K562 (cell line): ENCODE data around the gene FAM219A. TPM values are rescaled to one million over a fixed set of nuclear protein-coding genes. Genes with fewer than 3 reads are reported as not detected.

Experiments used
- ATAC-seq: fragments of 200-7000 bp; cut with Tn5 transposase; 3 replicates; pipeline ENCODE4 v1.9.1; 2020; ENCODE audit warnings: moderate library complexity
- BruUV-seq: library from RNA; stranded (reverse); fragments of 400-500 nt; replicated peaks from 2 replicates; lab custom pipeline; 2021; lab: Mats Ljungman, UMichigan
- CTCF ChIA-PET: fragments of 300-600 bp; formaldehyde crosslinking; extraction: SDS; loops from one replicate; lab custom pipeline; 2021; ENCODE audit warnings: low intra/inter-chr PET ratio; lab: Yijun Ruan, JAX
- POLR2A ChIA-PET: fragments of 300-600, 350-650 bp; sonication (Branson Sonifier 250); formaldehyde crosslinking; extraction: SDS; loops from one replicate; lab custom pipeline; 2021; ENCODE audit warnings: antibody characterized with exemption, inconsistent platforms; lab: Yijun Ruan, JAX
- DNase-seq, 4 experiments: peaks; one replicate each; pipeline versions ENCODE4 v3.0.0 to v3.0.0-alpha.2; 2011 to 2018; ENCODE audit warnings: low spot score in 3 of 4, mixed read lengths in 3 of 4; ENCODE audit errors: extremely low read depth in 1 of 4
- FAIRE-seq: peaks from 2 replicates; lab custom pipeline; 2011; peaks lifted over from hg19 to GRCh38; lab: Jason Lieb, UNC
- H2AFZ ChIP-seq: 2 replicates; pipeline ENCODE4 v1.6.0; 2011; ENCODE audit warnings: low read depth, low read length, control low read depth, inconsistent platforms
- H3K27ac ChIP-seq: fragments of 200-600 bp; 3 replicates; pipeline ENCODE4 v1.8.0; 2011; ENCODE audit warnings: low read depth, mild to moderate bottlenecking, control low read depth, inconsistent platforms, low read length, moderate library complexity, mixed read lengths; ENCODE audit errors: extremely low read depth
- H3K27me3 ChIP-seq, 2 experiments: fragments of 300-600 bp in 1 of 2; 2 replicates in 1 of 2; 3 replicates in 1 of 2; pipeline versions ENCODE4 v1.6.0 to v1.8.0; 2011; ENCODE audit warnings: inconsistent platforms in 2 of 2, low read length in 2 of 2, mild to moderate bottlenecking in 1 of 2, mixed read lengths in 1 of 2, moderate library complexity in 1 of 2; ENCODE audit not compliant: control insufficient read depth in 2 of 2, insufficient read depth in 2 of 2
- H3K36me3 ChIP-seq: fragments of 300-600 bp; 3 replicates; pipeline ENCODE4 v1.8.0; 2011; ENCODE audit warnings: mild to moderate bottlenecking, low read length, inconsistent platforms; ENCODE audit not compliant: control insufficient read depth, insufficient read depth
- H3K4me1 ChIP-seq, 2 experiments: fragments of 200-600 bp in 1 of 2; replicated peaks in 1 of 2; 2 replicates in 1 of 2; 3 replicates in 1 of 2; pipeline versions ENCODE4 v1.5.1 to v1.8.0; 2011; ENCODE audit warnings: inconsistent platforms in 2 of 2, low read length in 2 of 2, mild to moderate bottlenecking in 1 of 2, mixed read lengths in 1 of 2, moderate library complexity in 1 of 2; ENCODE audit not compliant: control insufficient read depth in 2 of 2, insufficient read depth in 2 of 2
- H3K4me2 ChIP-seq: 2 replicates; pipeline ENCODE4 v1.6.1; 2011; ENCODE audit warnings: low read length, control low read depth, inconsistent platforms, mixed read lengths; ENCODE audit not compliant: insufficient read depth
- H3K4me3 ChIP-seq: fragments of 200-600 bp; sonication (generic), shearing (Covaris generic); 2 replicates; pipeline ENCODE4 v1.5.1; 2016; ENCODE audit warnings: control low read depth, inconsistent platforms
- H3K79me2 ChIP-seq: fragments of 200-600 bp; 3 replicates; pipeline ENCODE4 v1.8.0; 2011; ENCODE audit warnings: low read length, inconsistent platforms; ENCODE audit not compliant: control insufficient read depth, insufficient read depth
- H3K9ac ChIP-seq, 2 experiments: 2 replicates each; pipeline versions ENCODE4 v1.6.0 to v1.6.1; 2011; ENCODE audit warnings: low read depth in 2 of 2, low read length in 2 of 2, control low read depth in 1 of 2, inconsistent platforms in 1 of 2, mild to moderate bottlenecking in 1 of 2, mixed read lengths in 1 of 2; ENCODE audit not compliant: insufficient read depth in 1 of 2
- H3K9me1 ChIP-seq: one replicate; pipeline ENCODE4 v1.6.0; 2011; ENCODE audit warnings: inconsistent platforms, mild to moderate bottlenecking, low read length, moderate library complexity; ENCODE audit not compliant: control insufficient read depth, insufficient read depth
- H3K9me3 ChIP-seq: replicated peaks from 2 replicates; pipeline ENCODE4 v1.5.1; 2011; ENCODE audit warnings: low read depth, low read length, inconsistent platforms; ENCODE audit not compliant: control insufficient read depth, insufficient read depth
- H4K20me1 ChIP-seq: replicated peaks from 2 replicates; pipeline ENCODE4 v1.6.1; 2011; ENCODE audit warnings: low read length, inconsistent platforms, mixed read lengths; ENCODE audit not compliant: control insufficient read depth, insufficient read depth
- ELF1 ChIP-seq: fragments of 200-800 bp; sonication (Bioruptor generic); IDR thresholded peaks from 2 replicates; pipeline ENCODE4 v1.6.1; 2016; ENCODE audit warnings: missing genetic modification characterization, missing compliant biosample characterization
- TRIM28 ChIP-seq: fragments of 450-650 bp; IDR thresholded peaks from 2 replicates; pipeline ENCODE4 v1.6.1; 2017
- ZNF318 ChIP-seq, 2 experiments: fragments of 450-650 bp; IDR thresholded peaks; 2 replicates each; pipeline ENCODE4 v1.6.1; 2016; ENCODE audit warnings: mild to moderate bottlenecking in 2 of 2, borderline replicate concordance in 1 of 2, low read depth in 1 of 2, moderate library complexity in 1 of 2
- WGBS: fragments of 100-300 bp; shearing (Covaris generic); methylation state at CpG from one replicate; pipeline ENCODE4 v1.1.6; 2016; ENCODE audit warnings: low coverage, mixed read lengths; ENCODE audit not compliant: insufficient coverage; ENCODE audit errors: missing lambda C conversion rate; 5-methylcytosine and 5-hydroxymethylcytosine counted together
- in situ Hi-C: fragments of 300-500 bp; cut with MboI; formaldehyde crosslinking; loops from 4 replicates; pipeline ENCODE4 v1.15.0; 2018; ENCODE audit warnings: inconsistent platforms, mixed read lengths
- intact Hi-C: fragments of 100-400 bp; cut with micrococcal nuclease; formaldehyde crosslinking; loops from 2 replicates; pipeline ENCODE4 v1.14.2; 2022
- polyA plus RNA-seq, 8 experiments: library from polyadenylated mRNA; depleted of rRNA in 4 of 8; stranded (reverse) in 5 of 8; unstranded in 3 of 8; fragments of >200 nt; fragmentation: Nextera tagmentation in 2 of 8; fragmentation: Illumina TruSeq in 1 of 8; extraction: Ambion mirVana in 2 of 8; extraction: Trizol in 1 of 8; gene quantifications; 2 replicates each; pipeline versions ENCODE4 v1.2.1 to v1.2.3, GENCODE V29; 2011 to 2014; ENCODE audit warnings: inconsistent platforms in 1 of 8, missing spikeins in 1 of 8
- total RNA-seq, 7 experiments: library from RNA; depleted of rRNA in 6 of 7; stranded (reverse); fragments of >200 nt in 6 of 7; fragmentation: Illumina TruSeq in 2 of 7; extraction: Trizol in 2 of 7; gene quantifications; 2 replicates each; pipeline versions ENCODE4 v1.2.1 to v1.2.3, GENCODE V29; 2011 to 2021; ENCODE audit warnings: low replicate concordance in 1 of 7
- TF ChIP-seq, protein P1 (sequence below): fragments of 450-650 bp; formaldehyde crosslinking; IDR thresholded peaks from 2 replicates; pipeline ENCODE4 v1.4.0; 2022; ENCODE audit warnings: missing genetic modification characterization
- TF ChIP-seq, protein P2 (sequence below): fragments of 450-650 bp; conservative IDR thresholded peaks from 2 replicates; pipeline ENCODE4 v1.6.1; 2016; ENCODE audit warnings: missing genetic modification characterization, low read depth, mild to moderate bottlenecking, control low read depth, missing compliant biosample characterization

FAM219A gene
- total and polyA plus RNA-seq, 9 of the 15 experiments (the other 6 are each of a cell fraction or from before 2014, with no cell fraction given): 0.63 to 8.6 (median 2.9) TPM

- in situ Hi-C loops: no loop called here
- H3K27me3 ChIP-seq: no peaks in the 10 kb centered on the region
- no peaks in the 10 kb centered on the region for H3K9me3 ChIP-seq
- H3K9ac ChIP-seq: no peak overlapping the region
- POLR2A ChIA-PET: no interaction called here
- H3K9me1 ChIP-seq: no peaks in the 10 kb centered on the region
- BruUV-seq: no TSS peak
- CTCF ChIA-PET: no interaction called here
- no peaks in the 10 kb centered on the region for H3K4me1 ChIP-seq
- H3K4me3 ChIP-seq: no peak overlapping the region
- no peak overlapping the region for H3K4me2 ChIP-seq
- no peaks in the 10 kb centered on the region for H3K79me2 ChIP-seq
- TF ChIP-seq TRIM28 (no peak), ZNF318 (IDR thresholded peaks at IDR 0.05; ENCODE audit: borderline replicate concordance in 1 of 2, low read depth in 1 of 2) (no peak), ELF1 (tag) (no peak)
- TF ChIP-seq, protein P1, sequence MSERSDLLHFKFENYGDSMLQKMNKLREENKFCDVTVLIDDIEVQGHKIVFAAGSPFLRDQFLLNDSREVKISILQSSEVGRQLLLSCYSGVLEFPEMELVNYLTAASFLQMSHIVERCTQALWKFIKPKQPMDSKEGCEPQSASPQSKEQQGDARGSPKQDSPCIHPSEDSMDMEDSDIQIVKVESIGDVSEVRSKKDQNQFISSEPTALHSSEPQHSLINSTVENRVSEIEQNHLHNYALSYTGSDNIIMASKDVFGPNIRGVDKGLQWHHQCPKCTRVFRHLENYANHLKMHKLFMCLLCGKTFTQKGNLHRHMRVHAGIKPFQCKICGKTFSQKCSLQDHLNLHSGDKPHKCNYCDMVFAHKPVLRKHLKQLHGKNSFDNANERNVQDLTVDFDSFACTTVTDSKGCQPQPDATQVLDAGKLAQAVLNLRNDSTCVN (CRISPR knock-in tag): no peak
- TF ChIP-seq, protein P2, sequence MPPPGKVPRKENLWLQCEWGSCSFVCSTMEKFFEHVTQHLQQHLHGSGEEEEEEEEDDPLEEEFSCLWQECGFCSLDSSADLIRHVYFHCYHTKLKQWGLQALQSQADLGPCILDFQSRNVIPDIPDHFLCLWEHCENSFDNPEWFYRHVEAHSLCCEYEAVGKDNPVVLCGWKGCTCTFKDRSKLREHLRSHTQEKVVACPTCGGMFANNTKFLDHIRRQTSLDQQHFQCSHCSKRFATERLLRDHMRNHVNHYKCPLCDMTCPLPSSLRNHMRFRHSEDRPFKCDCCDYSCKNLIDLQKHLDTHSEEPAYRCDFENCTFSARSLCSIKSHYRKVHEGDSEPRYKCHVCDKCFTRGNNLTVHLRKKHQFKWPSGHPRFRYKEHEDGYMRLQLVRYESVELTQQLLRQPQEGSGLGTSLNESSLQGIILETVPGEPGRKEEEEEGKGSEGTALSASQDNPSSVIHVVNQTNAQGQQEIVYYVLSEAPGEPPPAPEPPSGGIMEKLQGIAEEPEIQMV (tag): no peak
- no peak overlapping the region for H2AFZ ChIP-seq
- no peak overlapping the region for H3K27ac ChIP-seq
- intact Hi-C loops: no loop called here
- FAIRE-seq (no peak), DNase-seq (no peak), ATAC-seq (no peak)
- 59% methylated on average over 3 of the region's 3 CpGs for WGBS
- H3K36me3 ChIP-seq: no peaks in the 10 kb centered on the region
- H4K20me1 ChIP-seq: no peaks in the 10 kb centered on the region
These were observed 109.0 kb downstream of the FAM219A start for GRCh38 chr9:34349324-34349723.
